PC-9 (cell line): ENCODE measurements around the gene APBA1.

ENCODE experiments used
- CTCF ChIP-seq: fragments of 200-600 bp; sonication (generic); conservative IDR thresholded peaks from 2 replicates; pipeline ENCODE4 v1.6.1; 2017; ENCODE audit warnings: mixed run types, antibody characterized with exemption, mild to moderate bottlenecking, moderate library complexity
- EZH2 ChIP-seq: fragments of 200-600 bp; sonication (generic); IDR thresholded peaks from 2 replicates; pipeline ENCODE4 v1.8.0; 2017; ENCODE audit warnings: antibody characterized with exemption, low read depth

- TF ChIP-seq CTCF (no peak), EZH2 (no peak)
Observed at GRCh38 chr9:69622676-69623075, 49.5 kb downstream of the APBA1 start.
